ENCODE data around the gene LMNTD2.

DNA sequence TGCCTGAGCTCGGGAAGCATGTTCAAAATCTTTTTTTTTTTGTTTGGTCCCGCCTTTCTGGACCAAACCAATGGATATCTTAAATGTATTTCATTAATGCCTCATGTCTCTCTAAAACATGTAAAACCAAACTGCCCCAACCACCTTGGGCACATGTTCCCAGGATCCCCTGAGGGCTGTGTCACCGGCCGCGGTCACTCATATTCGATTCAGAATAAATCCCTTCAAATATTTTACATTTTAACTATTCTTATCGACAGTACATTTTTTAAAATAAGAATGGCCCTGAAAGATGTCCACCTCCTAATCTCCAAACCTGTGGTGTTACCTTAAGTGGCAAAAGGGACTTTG, 55.6 kb downstream of the LMNTD2 start:
- TF ChIP-seq, protein P1, sequence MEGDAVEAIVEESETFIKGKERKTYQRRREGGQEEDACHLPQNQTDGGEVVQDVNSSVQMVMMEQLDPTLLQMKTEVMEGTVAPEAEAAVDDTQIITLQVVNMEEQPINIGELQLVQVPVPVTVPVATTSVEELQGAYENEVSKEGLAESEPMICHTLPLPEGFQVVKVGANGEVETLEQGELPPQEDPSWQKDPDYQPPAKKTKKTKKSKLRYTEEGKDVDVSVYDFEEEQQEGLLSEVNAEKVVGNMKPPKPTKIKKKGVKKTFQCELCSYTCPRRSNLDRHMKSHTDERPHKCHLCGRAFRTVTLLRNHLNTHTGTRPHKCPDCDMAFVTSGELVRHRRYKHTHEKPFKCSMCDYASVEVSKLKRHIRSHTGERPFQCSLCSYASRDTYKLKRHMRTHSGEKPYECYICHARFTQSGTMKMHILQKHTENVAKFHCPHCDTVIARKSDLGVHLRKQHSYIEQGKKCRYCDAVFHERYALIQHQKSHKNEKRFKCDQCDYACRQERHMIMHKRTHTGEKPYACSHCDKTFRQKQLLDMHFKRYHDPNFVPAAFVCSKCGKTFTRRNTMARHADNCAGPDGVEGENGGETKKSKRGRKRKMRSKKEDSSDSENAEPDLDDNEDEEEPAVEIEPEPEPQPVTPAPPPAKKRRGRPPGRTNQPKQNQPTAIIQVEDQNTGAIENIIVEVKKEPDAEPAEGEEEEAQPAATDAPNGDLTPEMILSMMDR (IDR thresholded peaks at IDR 0.05; ENCODE audit: low read depth, low read length, poor library complexity, severe bottlenecking) = no peak
- TF ChIP-seq EZH2phosphoT487 (IDR thresholded peaks at IDR 0.05; ENCODE audit: borderline replicate concordance, low read length) = no peak

Measured in DOHH2 (cell line).